Sigmoid colon (tissue), 4 donors: ENCODE results near the gene SIGMAR1.

Experiments used
- EP300 ChIP-seq, 4 donors: sonication (generic); formaldehyde crosslinking; IDR thresholded peaks; one replicate each; pipeline ENCODE4 v1.6.1; 2017; ENCODE audit warnings: antibody characterized with exemption in 4 of 4
- POLR2A ChIP-seq, 2 donors: fragments of 450-650 bp; IDR thresholded peaks; one replicate each; pipeline ENCODE4 v1.6.1; 2016; ENCODE audit warnings: antibody characterized with exemption in 2 of 2, mild to moderate bottlenecking in 2 of 2, moderate library complexity in 2 of 2
- TF ChIP-seq, protein P1 (sequence below), 4 experiments: fragments of 450-650 bp in 3 of 4; fragments of 200-600 bp in 1 of 4; IDR thresholded peaks; one replicate each; pipeline ENCODE4 v1.5.1; 2016 to 2019; ENCODE audit warnings: antibody characterized with exemption in 4 of 4, mild to moderate bottlenecking in 3 of 4, moderate library complexity in 2 of 4

DNA sequence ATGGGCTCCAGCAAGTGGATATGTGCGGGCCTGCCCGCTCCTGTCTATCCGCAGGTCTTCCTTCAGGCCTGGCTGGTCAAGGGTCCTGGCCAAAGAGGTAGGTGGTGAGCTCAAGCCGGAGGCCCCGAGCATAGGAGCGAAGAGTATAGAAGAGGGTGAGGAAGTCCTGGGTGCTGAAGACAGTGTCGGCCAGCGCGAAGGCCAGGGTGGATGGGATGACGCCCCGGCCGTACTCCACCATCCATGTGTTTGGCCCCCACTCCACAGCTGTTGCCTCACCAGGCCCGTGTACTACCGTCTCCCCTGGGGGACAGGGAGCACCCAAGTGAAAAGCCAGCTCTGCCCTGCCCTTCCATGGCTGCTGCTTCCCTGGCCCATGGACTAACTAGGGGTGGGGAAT lies 2.0 kb downstream of the SIGMAR1 start:
- no peak for TF ChIP-seq EP300 (IDR thresholded peaks at IDR 0.05)
- TF ChIP-seq, protein P1, sequence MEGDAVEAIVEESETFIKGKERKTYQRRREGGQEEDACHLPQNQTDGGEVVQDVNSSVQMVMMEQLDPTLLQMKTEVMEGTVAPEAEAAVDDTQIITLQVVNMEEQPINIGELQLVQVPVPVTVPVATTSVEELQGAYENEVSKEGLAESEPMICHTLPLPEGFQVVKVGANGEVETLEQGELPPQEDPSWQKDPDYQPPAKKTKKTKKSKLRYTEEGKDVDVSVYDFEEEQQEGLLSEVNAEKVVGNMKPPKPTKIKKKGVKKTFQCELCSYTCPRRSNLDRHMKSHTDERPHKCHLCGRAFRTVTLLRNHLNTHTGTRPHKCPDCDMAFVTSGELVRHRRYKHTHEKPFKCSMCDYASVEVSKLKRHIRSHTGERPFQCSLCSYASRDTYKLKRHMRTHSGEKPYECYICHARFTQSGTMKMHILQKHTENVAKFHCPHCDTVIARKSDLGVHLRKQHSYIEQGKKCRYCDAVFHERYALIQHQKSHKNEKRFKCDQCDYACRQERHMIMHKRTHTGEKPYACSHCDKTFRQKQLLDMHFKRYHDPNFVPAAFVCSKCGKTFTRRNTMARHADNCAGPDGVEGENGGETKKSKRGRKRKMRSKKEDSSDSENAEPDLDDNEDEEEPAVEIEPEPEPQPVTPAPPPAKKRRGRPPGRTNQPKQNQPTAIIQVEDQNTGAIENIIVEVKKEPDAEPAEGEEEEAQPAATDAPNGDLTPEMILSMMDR (IDR thresholded peaks at IDR 0.05), result no peak
- no peak for TF ChIP-seq POLR2A (IDR thresholded peaks at IDR 0.05)
